Glutamatergic neuron (in vitro differentiated cells): Measurements from ENCODE around the gene ACIN1. TPM values are rescaled to one million over a fixed set of nuclear protein-coding genes. Genes with fewer than 3 reads are reported as not detected.

Source experiments
- DNase-seq: peaks from one replicate; pipeline ENCODE4 v3.0.0; 2022
- H3K27ac Mint-ChIP-seq: one replicate; pipeline ENCODE4 v1.8.0; 2020; ENCODE audit warnings: mild to moderate bottlenecking, mixed read lengths, inconsistent platforms; ENCODE audit not compliant: unreplicated experiment
- H3K27me3 Mint-ChIP-seq: one replicate; pipeline ENCODE4 v1.8.0; 2020; ENCODE audit warnings: mild to moderate bottlenecking, moderate library complexity, mixed read lengths, inconsistent platforms; ENCODE audit not compliant: unreplicated experiment
- H3K36me3 Mint-ChIP-seq: one replicate; pipeline ENCODE4 v1.8.0; 2020; ENCODE audit warnings: mild to moderate bottlenecking, mixed read lengths, inconsistent platforms; ENCODE audit not compliant: unreplicated experiment
- H3K4me1 Mint-ChIP-seq: one replicate; pipeline ENCODE4 v1.8.0; 2020; ENCODE audit warnings: mild to moderate bottlenecking, low read depth, mixed read lengths, inconsistent platforms; ENCODE audit not compliant: unreplicated experiment
- H3K4me3 Mint-ChIP-seq: one replicate; pipeline ENCODE4 v1.8.0; 2020; ENCODE audit warnings: mild to moderate bottlenecking, mixed read lengths, inconsistent platforms; ENCODE audit not compliant: unreplicated experiment
- H3K9me3 Mint-ChIP-seq: one replicate; pipeline ENCODE4 v1.8.0; 2020; ENCODE audit warnings: mild to moderate bottlenecking, moderate library complexity, mixed read lengths, inconsistent platforms; ENCODE audit not compliant: unreplicated experiment
- CTCF ChIP-seq: fragments of 200-600 bp; sonication (generic); IDR thresholded peaks from one replicate; pipeline ENCODE4 v1.5.0; 2021; ENCODE audit not compliant: partially characterized antibody, unreplicated experiment
- total RNA-seq: library from RNA; stranded (reverse); fragmentation: NEBNext Ultra II Directional; extraction: Animal tissue kit (Norgen Biotek cat#: 25700); gene quantifications from one replicate; pipeline ENCODE4 v1.2.1, GENCODE V29; 2021; ENCODE audit not compliant: unreplicated experiment

Gene ACIN1
- total RNA-seq, 1 donor from 2014 or later: 341 TPM

DNA sequence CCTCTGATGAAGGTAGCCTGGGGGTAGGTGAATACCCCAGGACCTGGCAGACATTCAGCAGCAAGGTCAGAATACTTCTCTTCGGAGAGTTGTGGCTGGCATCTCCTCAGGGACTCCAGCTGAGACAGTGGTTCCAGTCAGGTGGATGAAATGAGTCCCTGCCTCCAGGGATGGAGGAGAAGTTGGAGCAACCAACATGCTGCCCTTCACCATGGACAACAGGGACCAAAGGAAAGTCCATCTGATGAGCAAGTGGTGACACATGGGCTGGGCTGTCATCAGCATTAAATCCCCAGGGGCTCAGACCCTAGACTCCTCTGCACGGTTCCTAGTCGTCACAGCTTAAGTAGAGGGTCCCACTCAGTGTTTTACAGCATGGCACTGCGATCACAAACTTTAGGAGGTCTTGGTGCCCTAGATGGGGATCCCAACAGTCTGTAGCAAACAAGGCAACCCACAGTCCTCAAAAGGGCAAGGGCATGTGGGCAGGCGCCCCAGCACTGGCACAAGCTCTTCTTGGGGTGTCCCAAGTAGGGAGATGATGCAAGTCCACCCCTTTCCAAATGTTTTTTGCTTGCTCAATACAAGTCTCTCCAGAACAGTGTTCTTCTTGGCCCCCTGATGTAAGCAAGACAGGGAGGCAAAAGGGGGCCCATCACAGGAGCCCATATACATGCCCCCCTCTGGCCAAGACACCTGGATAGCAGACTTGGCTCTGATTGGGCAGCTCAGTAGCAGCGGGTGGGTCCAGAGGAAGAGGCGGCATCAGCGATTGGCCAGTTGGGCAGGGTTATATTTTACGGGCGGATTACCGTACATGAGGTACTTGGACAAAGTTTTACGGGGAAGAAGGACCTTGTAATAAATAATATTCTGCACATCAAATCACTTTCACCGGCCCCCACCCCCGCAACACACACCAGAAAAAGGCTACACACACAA, 26.8 kb downstream of the ACIN1 start:
- no peak overlapping the region for H3K27ac Mint-ChIP-seq
- no peak for DNase-seq
- H3K27me3 Mint-ChIP-seq: peaks cover 7% of the 10 kb centered on the region
- H3K4me3 Mint-ChIP-seq: peak overlapping the region; percentile 82
- H3K4me1 Mint-ChIP-seq: peaks cover 26% of the 10 kb centered on the region
- H3K9me3 Mint-ChIP-seq: peaks cover 9% of the 10 kb centered on the region
- TF ChIP-seq CTCF: no peak
- H3K36me3 Mint-ChIP-seq: peaks cover 5% of the 10 kb centered on the region

- peaks cover 5% of the 10 kb centered on the region for H3K36me3 Mint-ChIP-seq
Observed at GRCh38 chr14:23066855-23067744, 27.8 kb downstream of the ACIN1 start.

GRCh38 chr14:23066368-23066767, 28.6 kb downstream of the ACIN1 start:
- no peak for TF ChIP-seq CTCF
- peaks cover 10% of the 10 kb centered on the region for H3K27me3 Mint-ChIP-seq
- H3K4me1 Mint-ChIP-seq: peaks cover 19% of the 10 kb centered on the region
- peak overlapping the region; percentile 65 for H3K4me3 Mint-ChIP-seq
- no peak overlapping the region for H3K27ac Mint-ChIP-seq
- DNase-seq: no peak
- peaks cover 9% of the 10 kb centered on the region for H3K9me3 Mint-ChIP-seq
- peaks cover 5% of the 10 kb centered on the region for H3K36me3 Mint-ChIP-seq

More at GRCh38 chr14:23066855-23067744, 27.8 kb downstream of the ACIN1 start:
- peaks cover 26% of the 10 kb centered on the region for H3K4me1 Mint-ChIP-seq
- DNase-seq: no peak
- H3K27ac Mint-ChIP-seq: no peak overlapping the region
- peaks cover 9% of the 10 kb centered on the region for H3K9me3 Mint-ChIP-seq
- H3K27me3 Mint-ChIP-seq: peaks cover 10% of the 10 kb centered on the region
- no peak for TF ChIP-seq CTCF
- peak overlapping the region; percentile 50 for H3K4me3 Mint-ChIP-seq

GRCh38 chr14:23063601-23064000, 31.3 kb downstream of the ACIN1 start:
- Mint-ChIP-seq H3K9me3 (peaks cover 5% of the 10 kb centered on the region), H3K4me3 (no peak overlapping the region), H3K27ac (no peak overlapping the region), H3K4me1 (peaks cover 15% of the 10 kb centered on the region), H3K27me3 (peaks cover 13% of the 10 kb centered on the region), H3K36me3 (peaks cover 5% of the 10 kb centered on the region)
- TF ChIP-seq CTCF: no peak
- no peak for DNase-seq
